GM12875 (cell line): ENCODE results near the gene STAG3.
"Not testable (repeated sequence)": the region's sequence is repeated elsewhere in the genome, so short reads cannot be mapped to it uniquely, and the experiment has no call there.

Experiments
- H3K4me3 ChIP-seq: one replicate; pipeline ENCODE4 v1.5.1; 2011; ENCODE audit warnings: low read depth, low read length, control low read depth
- CTCF ChIP-seq: IDR thresholded peaks from 2 replicates; pipeline ENCODE4 v1.5.1; 2011; ENCODE audit warnings: low read depth, mild to moderate bottlenecking, control low read depth, inconsistent platforms, low read length, moderate library complexity, borderline replicate concordance; ENCODE audit not compliant: insufficient read depth

STAG3 gene

GRCh38 chr7:100247152-100247757, 69.5 kb downstream of the STAG3 start:
- no peak overlapping the region for H3K4me3 ChIP-seq
- TF ChIP-seq CTCF, result 0 out of 2 replicates have a peak, but pooled peaks have one; percentile 3

GRCh38 chr7:100248483-100248882, 70.8 kb downstream of the STAG3 start:
- TF ChIP-seq CTCF, result no peak
- H3K4me3 ChIP-seq, result no peak overlapping the region

- no peak overlapping the region for H3K4me3 ChIP-seq
- TF ChIP-seq CTCF, result no peak
Observed at GRCh38 chr7:100257017-100257416, 79.3 kb downstream of the STAG3 start.

GRCh38 chr7:100259984-100260383, 82.3 kb downstream of the STAG3 start:
- H3K4me3 ChIP-seq, result not testable (repeated sequence)

GRCh38 chr7:100262896-100263295, 85.2 kb downstream of the STAG3 start:
- H3K4me3 ChIP-seq, result not testable (repeated sequence)
